ENCODE results near the gene CFAP52.

- no peak for TF ChIP-seq CEBPB (IDR thresholded peaks at IDR 0.05; ENCODE audit: low read depth, low read length)
- TF ChIP-seq POLR2A (IDR thresholded peaks at IDR 0.05; ENCODE audit: control extremely low read depth in 1 of 2, low read depth in 2 of 2, low read length in 2 of 2) = no peak
- TF ChIP-seq SP1 (IDR thresholded peaks at IDR 0.05; ENCODE audit: low read depth, low read length) = no peak
- no peak for TF ChIP-seq CTCF (IDR thresholded peaks at IDR 0.05; ENCODE audit: control extremely low read depth in 1 of 3, insufficient read depth in 1 of 3, low read depth in 1 of 3, low read length in 3 of 3)
- no peak for TF ChIP-seq TAF7 (optimal IDR thresholded peaks at IDR 0.05; ENCODE audit: borderline replicate concordance, low read depth, low read length)
- TF ChIP-seq RFX5 (IDR thresholded peaks at IDR 0.05; ENCODE audit: borderline replicate concordance, low read depth, low read length) = no peak
- TF ChIP-seq HDAC2 (IDR thresholded peaks at IDR 0.05; ENCODE audit: borderline replicate concordance in 1 of 2, low read depth in 2 of 2, low read length in 2 of 2) = no peak
Measured at GRCh38 chr17:9658593-9659211, 82.3 kb downstream of the CFAP52 start.

Data from H1 (cell line).